ENCODE results near the gene GSC2. TPM values are rescaled to one million over a fixed set of nuclear protein-coding genes. Genes with fewer than 3 reads are reported as not detected.

Gene GSC2
- total RNA-seq, 1 donor from 2014 or later = not detected

DNA sequence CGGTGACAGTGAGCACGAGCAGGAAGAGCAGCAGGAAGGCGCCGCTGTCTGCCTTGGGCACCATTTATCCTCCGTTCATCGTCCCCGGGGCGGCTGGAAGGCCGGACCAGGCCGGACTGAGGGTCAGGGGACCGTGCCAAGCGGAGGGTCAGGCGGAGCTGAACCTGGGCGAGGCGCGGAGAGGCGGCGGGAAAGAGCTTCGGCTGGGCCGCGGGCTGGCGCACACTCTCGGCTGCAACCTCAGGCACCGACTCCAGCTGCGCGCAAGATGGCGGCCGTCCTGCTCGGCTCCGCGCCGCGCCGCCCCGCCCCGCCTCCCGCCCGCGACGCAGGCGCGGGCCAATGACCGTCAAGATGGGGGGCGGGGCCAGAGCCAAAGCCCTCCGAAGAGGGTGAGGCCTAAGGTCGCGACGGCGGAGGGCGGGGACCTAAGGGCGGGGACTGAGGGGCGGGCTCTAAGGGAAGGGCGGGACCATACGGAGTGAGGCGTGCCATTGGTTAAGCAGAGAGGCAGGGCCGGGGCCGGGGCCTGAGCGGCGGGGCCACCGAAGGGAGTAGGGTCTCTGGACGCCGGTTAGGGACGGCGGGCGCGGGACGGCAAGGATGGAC, 27.8 kb downstream of the GSC2 start, which contains the start of gene DGCR2:
DGCR2 (minus strand) TSS at position 270 of the 609 bp plus-strand sequence; CDS start at position 64, 206 bp downstream.
- peaks cover 14% of the 10 kb centered on the region for H3K4me1 Mint-ChIP-seq (ENCODE audit: low read depth, unreplicated experiment)
- Histone ChIP-seq H3K9ac (ENCODE audit: low read length) (peak within 1 kb of the TSS; percentile 91), H3K27ac (ENCODE audit: low read depth, low read length) (peak within 1 kb of the TSS; percentile 84), H3K27me3 (ENCODE audit: insufficient read depth, low read length) (no peaks in the 10 kb centered on the region), H3K9me3 (ENCODE audit: insufficient read depth, low read depth, low read length) (no peaks in the 10 kb centered on the region), H3K4me3 (ENCODE audit: insufficient read depth, low read depth, low read length) (peak within 1 kb of the TSS; percentile 79), H3K36me3 (ENCODE audit: insufficient read depth, low read length) (no peaks in the 10 kb centered on the region), H2AFZ (ENCODE audit: low read depth, low read length) (peak within 1 kb of the TSS; percentile 97), H3K4me2 (ENCODE audit: low read length) (peak within 1 kb of the TSS; percentile 89), H3K79me2 (ENCODE audit: insufficient read depth, low read length) (peaks cover 46% of the 10 kb centered on the region), H4K20me1 (ENCODE audit: insufficient read depth, low read length) (peaks cover 43% of the 10 kb centered on the region), H3K4me1 (ENCODE audit: insufficient read depth, low read length) (peaks cover 12% of the 10 kb centered on the region)
- DNase-seq (ENCODE audit: low read depth) = peak; percentile 85
- H3K27me3 Mint-ChIP-seq (ENCODE audit: low read depth, unreplicated experiment) = peaks cover 20% of the 10 kb centered on the region
- no peaks in the 10 kb centered on the region for H3K9me3 Mint-ChIP-seq (ENCODE audit: unreplicated experiment)
- no peak for FAIRE-seq
- TF ChIP-seq, protein P1, sequence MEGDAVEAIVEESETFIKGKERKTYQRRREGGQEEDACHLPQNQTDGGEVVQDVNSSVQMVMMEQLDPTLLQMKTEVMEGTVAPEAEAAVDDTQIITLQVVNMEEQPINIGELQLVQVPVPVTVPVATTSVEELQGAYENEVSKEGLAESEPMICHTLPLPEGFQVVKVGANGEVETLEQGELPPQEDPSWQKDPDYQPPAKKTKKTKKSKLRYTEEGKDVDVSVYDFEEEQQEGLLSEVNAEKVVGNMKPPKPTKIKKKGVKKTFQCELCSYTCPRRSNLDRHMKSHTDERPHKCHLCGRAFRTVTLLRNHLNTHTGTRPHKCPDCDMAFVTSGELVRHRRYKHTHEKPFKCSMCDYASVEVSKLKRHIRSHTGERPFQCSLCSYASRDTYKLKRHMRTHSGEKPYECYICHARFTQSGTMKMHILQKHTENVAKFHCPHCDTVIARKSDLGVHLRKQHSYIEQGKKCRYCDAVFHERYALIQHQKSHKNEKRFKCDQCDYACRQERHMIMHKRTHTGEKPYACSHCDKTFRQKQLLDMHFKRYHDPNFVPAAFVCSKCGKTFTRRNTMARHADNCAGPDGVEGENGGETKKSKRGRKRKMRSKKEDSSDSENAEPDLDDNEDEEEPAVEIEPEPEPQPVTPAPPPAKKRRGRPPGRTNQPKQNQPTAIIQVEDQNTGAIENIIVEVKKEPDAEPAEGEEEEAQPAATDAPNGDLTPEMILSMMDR (IDR thresholded peaks at IDR 0.05; ENCODE audit: insufficient read depth, low read depth, low read length) = no peak
- no peak for TF ChIP-seq EZH2 (IDR thresholded peaks at IDR 0.05; ENCODE audit: insufficient read depth, low read length)
- H3K4me3 Mint-ChIP-seq (ENCODE audit: unreplicated experiment) = peak within 1 kb of the TSS; percentile 96
- H3K27ac Mint-ChIP-seq (ENCODE audit: unreplicated experiment) = peak within 1 kb of the TSS; percentile 72
- peaks cover 2% of the 10 kb centered on the region for H3K36me3 Mint-ChIP-seq (ENCODE audit: low read depth, unreplicated experiment)

DNA sequence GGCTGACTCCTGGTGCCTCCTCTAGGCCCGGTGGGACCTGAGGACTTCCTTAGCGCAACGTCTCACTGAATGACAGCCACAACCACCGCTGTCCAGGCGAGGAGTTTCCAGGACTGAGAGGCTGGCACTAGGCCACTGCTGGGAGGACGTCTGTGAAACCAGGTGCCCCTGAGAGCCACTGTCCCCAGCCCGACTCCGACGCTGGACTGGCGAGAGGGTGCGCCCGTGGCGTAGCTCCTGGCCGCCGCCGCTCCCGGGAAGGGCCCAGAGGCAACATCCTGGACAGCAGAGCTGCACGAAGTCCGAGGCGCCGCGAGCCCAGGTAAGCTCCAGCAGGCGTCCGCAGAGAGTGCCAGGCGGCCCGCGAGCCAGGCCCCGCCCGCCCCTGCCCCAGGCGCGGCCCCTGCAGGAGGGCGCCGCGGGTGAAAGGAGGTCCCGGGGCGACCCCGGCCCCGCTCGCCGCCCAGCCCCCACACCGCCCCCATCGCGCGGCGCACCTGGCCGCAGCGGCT, 28.4 kb downstream of the GSC2 start:
- TF ChIP-seq, protein P1 (IDR thresholded peaks at IDR 0.05; ENCODE audit: insufficient read depth, low read depth, low read length) = no peak
- no peak for TF ChIP-seq EZH2 (IDR thresholded peaks at IDR 0.05; ENCODE audit: insufficient read depth, low read length)
- Histone ChIP-seq H3K9ac (ENCODE audit: low read length) (peak overlapping the region; percentile 91), H3K4me2 (ENCODE audit: low read length) (peak overlapping the region; percentile 88), H2AFZ (ENCODE audit: low read depth, low read length) (peak overlapping the region; percentile 97), H3K27ac (ENCODE audit: low read depth, low read length) (peak overlapping the region; percentile 84), H3K4me3 (ENCODE audit: insufficient read depth, low read depth, low read length) (peak overlapping the region; percentile 79), H3K9me3 (ENCODE audit: insufficient read depth, low read depth, low read length) (no peaks in the 10 kb centered on the region), H3K4me1 (ENCODE audit: insufficient read depth, low read length) (peaks cover 12% of the 10 kb centered on the region), H4K20me1 (ENCODE audit: insufficient read depth, low read length) (peaks cover 49% of the 10 kb centered on the region), H3K36me3 (ENCODE audit: insufficient read depth, low read length) (no peaks in the 10 kb centered on the region), H3K27me3 (ENCODE audit: insufficient read depth, low read length) (no peaks in the 10 kb centered on the region), H3K79me2 (ENCODE audit: insufficient read depth, low read length) (peaks cover 52% of the 10 kb centered on the region)
- no peak for FAIRE-seq
- Mint-ChIP-seq H3K27me3 (ENCODE audit: low read depth, unreplicated experiment) (peaks cover 19% of the 10 kb centered on the region), H3K9me3 (ENCODE audit: unreplicated experiment) (no peaks in the 10 kb centered on the region), H3K4me3 (ENCODE audit: unreplicated experiment) (peak overlapping the region; percentile 96), H3K36me3 (ENCODE audit: low read depth, unreplicated experiment) (peaks cover 2% of the 10 kb centered on the region), H3K4me1 (ENCODE audit: low read depth, unreplicated experiment) (peaks cover 14% of the 10 kb centered on the region), H3K27ac (ENCODE audit: unreplicated experiment) (peak overlapping the region; percentile 72)
- DNase-seq (ENCODE audit: low read depth) = peak; percentile 22
